DOHH2 (cell line): Measurements from ENCODE around the gene KLK7.
"Not testable (repeated sequence)": the region's sequence is repeated elsewhere in the genome, so short reads cannot be mapped to it uniquely, and the experiment has no call there.

ENCODE experiments used
- H3F3A ChIP-seq: fragments of 200-600 bp; sonication (generic), shearing (Covaris generic); 2 replicates; pipeline ENCODE4 v1.6.0; 2016; ENCODE audit warnings: antibody characterized with exemption, mild to moderate bottlenecking; ENCODE audit not compliant: control insufficient read depth, insufficient read depth
- H3K27ac ChIP-seq: fragments of 200-600 bp; sonication (generic); 2 replicates; pipeline ENCODE4 v1.5.1; 2014; ENCODE audit warnings: low read depth, mild to moderate bottlenecking, low read length, moderate library complexity
- H3K27me3 ChIP-seq: fragments of 200-600 bp; sonication (generic); 2 replicates; pipeline ENCODE4 v1.6.1; 2014; ENCODE audit warnings: mild to moderate bottlenecking, low read length, mixed read lengths; ENCODE audit not compliant: control insufficient read depth
- H3K36me3 ChIP-seq: fragments of 200-600 bp; sonication (generic); 2 replicates; pipeline ENCODE4 v1.6.1; 2014; ENCODE audit warnings: mild to moderate bottlenecking, low read length, moderate library complexity, mixed read lengths; ENCODE audit not compliant: control insufficient read depth
- H3K4me1 ChIP-seq: fragments of 200-600 bp; sonication (generic); 2 replicates; pipeline ENCODE4 v1.6.1; 2014; ENCODE audit warnings: mild to moderate bottlenecking, low read length, mixed read lengths; ENCODE audit not compliant: control insufficient read depth
- H3K4me2 ChIP-seq: fragments of 200-600 bp; sonication (generic); 2 replicates; pipeline ENCODE4 v1.6.0; 2014; ENCODE audit warnings: mild to moderate bottlenecking, low read length, moderate library complexity
- H3K4me3 ChIP-seq: fragments of 200-600 bp; sonication (generic); 2 replicates; pipeline ENCODE4 v1.5.1; 2014; ENCODE audit warnings: mild to moderate bottlenecking, low read length, mixed read lengths
- H3K79me2 ChIP-seq: fragments of 200-600 bp; sonication (generic); 2 replicates; pipeline ENCODE4 v1.6.1; 2014; ENCODE audit warnings: mild to moderate bottlenecking, low read length, mixed read lengths; ENCODE audit not compliant: control insufficient read depth
- H3K9me2 ChIP-seq: fragments of 200-600 bp; sonication (generic); replicated peaks from 2 replicates; pipeline ENCODE4 v1.6.1; 2014; ENCODE audit warnings: mild to moderate bottlenecking, low read length, mixed read lengths; ENCODE audit not compliant: control insufficient read depth
- H3K9me3 ChIP-seq: fragments of 200-600 bp; sonication (generic); 2 replicates; pipeline ENCODE4 v1.6.1; 2014; ENCODE audit warnings: antibody characterized with exemption, low read length, mixed read lengths; ENCODE audit not compliant: control insufficient read depth, insufficient read depth
- H4K20me1 ChIP-seq: fragments of 200-600 bp; sonication (generic); 2 replicates; pipeline ENCODE4 v1.6.0; 2014; ENCODE audit warnings: low read depth, mild to moderate bottlenecking, antibody characterized with exemption, low read length, moderate library complexity; ENCODE audit not compliant: control insufficient read depth, insufficient read depth
- EZH2phosphoT487 ChIP-seq: fragments of 200-600 bp; sonication (generic); IDR thresholded peaks from 2 replicates; pipeline ENCODE4 v1.6.1; 2017; ENCODE audit warnings: borderline replicate concordance, mild to moderate bottlenecking, antibody characterized with exemption, low read length, moderate library complexity, mixed read lengths
- TF ChIP-seq, protein P1 (sequence below): fragments of 200-600 bp; sonication (generic); IDR thresholded peaks from one replicate; pipeline ENCODE4 v1.5.1; 2014; ENCODE audit warnings: antibody characterized with exemption, mild to moderate bottlenecking, low read depth, low read length; ENCODE audit not compliant: poor library complexity, severe bottlenecking

The KLK7 gene

DNA sequence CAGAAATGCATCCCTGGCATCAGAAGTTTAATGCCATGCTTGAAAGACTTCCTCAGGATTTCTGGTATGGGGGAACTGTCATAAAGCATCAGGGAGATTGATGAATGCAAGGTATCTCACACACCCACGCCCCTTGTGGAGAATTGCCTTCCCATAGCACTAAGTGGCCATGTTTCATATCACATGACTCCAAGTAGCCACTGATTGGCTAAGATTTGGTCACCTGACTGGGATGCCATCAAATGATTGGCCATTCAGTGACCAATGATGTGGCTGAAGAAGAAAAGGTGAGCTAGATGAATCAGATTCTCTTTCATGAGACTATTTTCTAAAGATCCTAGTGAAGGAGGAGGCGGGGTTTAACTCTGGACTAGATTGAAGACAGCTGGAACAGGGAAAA is 10.4 kb upstream of the KLK7 start:
- no peaks in the 10 kb centered on the region for H4K20me1 ChIP-seq
- no peak overlapping the region for H3K27ac ChIP-seq
- TF ChIP-seq EZH2phosphoT487, result no peak
- TF ChIP-seq, protein P1, sequence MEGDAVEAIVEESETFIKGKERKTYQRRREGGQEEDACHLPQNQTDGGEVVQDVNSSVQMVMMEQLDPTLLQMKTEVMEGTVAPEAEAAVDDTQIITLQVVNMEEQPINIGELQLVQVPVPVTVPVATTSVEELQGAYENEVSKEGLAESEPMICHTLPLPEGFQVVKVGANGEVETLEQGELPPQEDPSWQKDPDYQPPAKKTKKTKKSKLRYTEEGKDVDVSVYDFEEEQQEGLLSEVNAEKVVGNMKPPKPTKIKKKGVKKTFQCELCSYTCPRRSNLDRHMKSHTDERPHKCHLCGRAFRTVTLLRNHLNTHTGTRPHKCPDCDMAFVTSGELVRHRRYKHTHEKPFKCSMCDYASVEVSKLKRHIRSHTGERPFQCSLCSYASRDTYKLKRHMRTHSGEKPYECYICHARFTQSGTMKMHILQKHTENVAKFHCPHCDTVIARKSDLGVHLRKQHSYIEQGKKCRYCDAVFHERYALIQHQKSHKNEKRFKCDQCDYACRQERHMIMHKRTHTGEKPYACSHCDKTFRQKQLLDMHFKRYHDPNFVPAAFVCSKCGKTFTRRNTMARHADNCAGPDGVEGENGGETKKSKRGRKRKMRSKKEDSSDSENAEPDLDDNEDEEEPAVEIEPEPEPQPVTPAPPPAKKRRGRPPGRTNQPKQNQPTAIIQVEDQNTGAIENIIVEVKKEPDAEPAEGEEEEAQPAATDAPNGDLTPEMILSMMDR, result no peak
- no peaks in the 10 kb centered on the region for H3K36me3 ChIP-seq
- peaks cover 7% of the 10 kb centered on the region for H3K27me3 ChIP-seq
- no peak overlapping the region for H3K4me2 ChIP-seq
- H3F3A ChIP-seq, result no peaks in the 10 kb centered on the region
- H3K4me3 ChIP-seq, result no peak overlapping the region
- no peaks in the 10 kb centered on the region for H3K79me2 ChIP-seq
- H3K9me3 ChIP-seq, result peaks cover 9% of the 10 kb centered on the region; the same call in 1 of the 2 replicates
- no peaks in the 10 kb centered on the region for H3K4me1 ChIP-seq
- H3K9me2 ChIP-seq, result no peaks in the 10 kb centered on the region

DNA sequence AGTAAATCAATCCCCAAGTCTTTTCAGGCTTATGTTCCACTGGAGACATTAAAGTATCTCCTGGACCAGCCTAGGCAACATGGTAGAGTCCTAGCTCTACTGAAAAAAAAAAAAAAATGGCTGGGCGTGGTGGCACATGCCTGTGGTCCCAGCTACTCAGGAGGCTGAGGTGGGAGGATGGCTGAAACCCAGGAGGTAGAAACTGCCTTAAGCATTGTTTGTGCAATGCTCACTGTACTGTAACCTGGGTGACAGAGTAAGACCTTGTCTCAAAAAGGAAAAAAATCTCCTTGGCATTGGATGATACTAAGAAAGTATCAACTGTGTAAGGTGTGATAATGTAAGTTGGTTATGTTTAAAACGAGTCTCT is 8.9 kb upstream of the KLK7 start:
- no peak overlapping the region for H3K27ac ChIP-seq
- no peaks in the 10 kb centered on the region for H3F3A ChIP-seq

DNA sequence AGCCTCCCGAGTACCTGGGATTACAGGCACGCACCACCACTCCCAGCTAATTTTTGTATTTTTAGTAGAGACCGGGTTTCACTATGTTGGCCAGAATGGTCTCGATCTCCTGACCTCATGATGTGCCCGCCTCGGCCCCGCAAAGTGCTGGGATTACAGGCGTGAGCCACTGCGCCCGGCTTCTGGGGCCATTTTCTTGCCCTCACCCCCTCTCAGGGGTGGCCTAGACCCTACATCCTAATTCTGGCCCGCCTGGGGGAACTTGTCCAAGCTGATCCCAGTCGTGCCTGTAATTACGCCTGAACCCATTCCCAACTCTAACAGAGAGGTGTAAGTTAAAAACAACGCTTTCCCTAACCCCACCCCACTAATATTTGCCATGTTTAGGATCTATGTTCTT is 699 bp upstream of the KLK7 start:
- H3K4me1 ChIP-seq, H3K4me2 ChIP-seq: not testable (repeated sequence)

More for the DNA sequence above, 8.9 kb upstream of the KLK7 start:
- Histone ChIP-seq H3K36me3 (no peaks in the 10 kb centered on the region), H4K20me1 (no peaks in the 10 kb centered on the region), H3K4me3 (no peak overlapping the region), H3K9me3 (peaks cover 9% of the 10 kb centered on the region; the same call in 1 of the 2 replicates), H3K4me1 (no peaks in the 10 kb centered on the region), H3K9me2 (no peaks in the 10 kb centered on the region), H3K27me3 (peaks cover 7% of the 10 kb centered on the region), H3K4me2 (no peak overlapping the region), H3K79me2 (no peaks in the 10 kb centered on the region)
- TF ChIP-seq EZH2phosphoT487, result no peak
- TF ChIP-seq, protein P1, result no peak

DNA sequence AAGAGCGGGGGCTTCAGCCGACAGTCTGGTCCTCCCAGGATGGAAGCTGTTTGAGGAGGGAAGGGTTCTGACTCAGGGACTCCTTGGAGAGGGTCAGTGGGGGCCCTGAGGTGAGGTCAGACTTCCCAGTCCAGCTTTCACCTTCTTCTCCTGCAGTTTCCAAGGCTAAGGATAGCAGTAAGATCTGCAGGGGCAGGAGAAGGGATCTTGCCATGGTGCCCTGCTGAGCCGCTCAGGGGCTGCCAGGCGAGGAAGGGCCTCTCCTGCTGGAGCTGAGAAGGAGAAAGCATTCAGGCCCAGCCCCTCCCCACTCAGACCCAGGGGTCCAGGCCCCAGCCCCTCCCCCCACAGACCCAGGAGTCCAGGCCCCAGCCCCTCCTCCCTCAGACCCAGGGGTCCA is 1.5 kb downstream of the KLK7 start:
- H3K4me3 ChIP-seq, result no peak overlapping the region

More for the DNA sequence above, 699 bp upstream of the KLK7 start:
- not testable (repeated sequence) for H3K27me3 ChIP-seq, H4K20me1 ChIP-seq, H3F3A ChIP-seq, H3K9me3 ChIP-seq, H3K9me2 ChIP-seq, H3K4me3 ChIP-seq, H3K27ac ChIP-seq, H3K36me3 ChIP-seq, H3K79me2 ChIP-seq

More for the DNA sequence above, 1.5 kb downstream of the KLK7 start:
- TF ChIP-seq EZH2phosphoT487, result no peak
- TF ChIP-seq, protein P1, result no peak
- H3K27me3 ChIP-seq, result peaks cover 6% of the 10 kb centered on the region
- H3F3A ChIP-seq, result no peaks in the 10 kb centered on the region
- no peak overlapping the region for H3K4me2 ChIP-seq
- no peaks in the 10 kb centered on the region for H3K4me1 ChIP-seq
- H3K79me2 ChIP-seq, result no peaks in the 10 kb centered on the region
- H3K36me3 ChIP-seq, result no peaks in the 10 kb centered on the region
- H4K20me1 ChIP-seq, result no peaks in the 10 kb centered on the region
- no peaks in the 10 kb centered on the region for H3K9me3 ChIP-seq
- no peak overlapping the region for H3K27ac ChIP-seq
- no peaks in the 10 kb centered on the region for H3K9me2 ChIP-seq
